Measurements from ENCODE around the gene ANKRD55.

DNA sequence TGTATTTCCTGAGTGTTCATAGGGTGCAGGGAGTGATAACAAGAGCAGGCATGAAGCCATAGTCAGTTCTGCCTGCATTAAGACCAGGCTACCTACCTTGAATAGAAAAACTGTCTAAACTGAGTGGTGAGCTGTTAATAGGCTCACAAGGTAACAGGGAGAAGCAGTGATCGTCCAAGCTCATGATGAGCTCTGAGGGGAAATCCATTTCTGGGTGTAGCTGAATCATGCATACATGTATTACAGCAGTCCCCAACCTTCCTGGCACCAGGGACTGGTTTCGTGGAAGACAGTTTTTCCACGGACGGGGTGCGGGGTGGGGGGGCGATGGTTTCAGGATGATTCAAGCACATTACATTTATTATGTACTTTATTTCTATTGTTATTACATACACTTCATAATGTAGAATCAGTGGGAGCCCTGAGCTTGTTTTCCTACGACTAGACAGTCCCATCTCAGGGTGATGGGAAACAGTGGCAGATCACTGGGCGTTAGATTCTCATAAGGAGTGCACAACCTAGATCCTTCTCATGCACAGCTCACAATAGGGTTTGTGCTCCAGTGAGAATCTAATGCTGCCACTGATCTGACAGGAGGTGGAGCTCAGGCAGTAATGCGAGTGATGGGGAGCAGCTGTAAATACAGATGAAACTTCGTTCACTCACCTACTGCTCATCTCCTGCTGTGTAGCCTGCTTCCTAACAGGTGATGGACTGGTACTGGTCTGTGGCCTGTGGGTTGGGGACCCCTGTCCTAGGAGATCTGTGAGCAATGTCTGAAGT lies 138.4 kb downstream of the ANKRD55 start:
- TF ChIP-seq POLR2A (IDR thresholded peaks at IDR 0.05) = no peak
- TF ChIP-seq, protein P1, sequence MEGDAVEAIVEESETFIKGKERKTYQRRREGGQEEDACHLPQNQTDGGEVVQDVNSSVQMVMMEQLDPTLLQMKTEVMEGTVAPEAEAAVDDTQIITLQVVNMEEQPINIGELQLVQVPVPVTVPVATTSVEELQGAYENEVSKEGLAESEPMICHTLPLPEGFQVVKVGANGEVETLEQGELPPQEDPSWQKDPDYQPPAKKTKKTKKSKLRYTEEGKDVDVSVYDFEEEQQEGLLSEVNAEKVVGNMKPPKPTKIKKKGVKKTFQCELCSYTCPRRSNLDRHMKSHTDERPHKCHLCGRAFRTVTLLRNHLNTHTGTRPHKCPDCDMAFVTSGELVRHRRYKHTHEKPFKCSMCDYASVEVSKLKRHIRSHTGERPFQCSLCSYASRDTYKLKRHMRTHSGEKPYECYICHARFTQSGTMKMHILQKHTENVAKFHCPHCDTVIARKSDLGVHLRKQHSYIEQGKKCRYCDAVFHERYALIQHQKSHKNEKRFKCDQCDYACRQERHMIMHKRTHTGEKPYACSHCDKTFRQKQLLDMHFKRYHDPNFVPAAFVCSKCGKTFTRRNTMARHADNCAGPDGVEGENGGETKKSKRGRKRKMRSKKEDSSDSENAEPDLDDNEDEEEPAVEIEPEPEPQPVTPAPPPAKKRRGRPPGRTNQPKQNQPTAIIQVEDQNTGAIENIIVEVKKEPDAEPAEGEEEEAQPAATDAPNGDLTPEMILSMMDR (IDR thresholded peaks at IDR 0.05) = no peak
- TF ChIP-seq POLR2AphosphoS5 (IDR thresholded peaks at IDR 0.05) = no peak
- no peak for TF ChIP-seq EP300 (IDR thresholded peaks at IDR 0.05; ENCODE audit: low read depth)

Data from transverse colon (tissue), 4 donors.